HFF-Myc (cell line): ENCODE data around the gene ZFAND6.
"Not testable (repeated sequence)": the region's sequence is repeated elsewhere in the genome, so short reads cannot be mapped to it uniquely, and the experiment has no call there.

ENCODE experiments used
- DNase-seq: peaks from one replicate; pipeline ENCODE4 v3.0.0-alpha.2; 2011; ENCODE audit warnings: low read depth; ENCODE audit errors: extremely low read depth
- H3K4me3 ChIP-seq: replicated peaks from 2 replicates; pipeline ENCODE4 v1.5.1; 2011; ENCODE audit warnings: low read depth, mild to moderate bottlenecking, control low read depth, low read length
- TF ChIP-seq, protein P1 (sequence below): IDR thresholded peaks from 2 replicates; pipeline ENCODE4 v1.5.1; 2012; ENCODE audit warnings: mild to moderate bottlenecking, low read depth, low read length, control low read depth; ENCODE audit errors: missing control alignments

Gene ZFAND6

DNA sequence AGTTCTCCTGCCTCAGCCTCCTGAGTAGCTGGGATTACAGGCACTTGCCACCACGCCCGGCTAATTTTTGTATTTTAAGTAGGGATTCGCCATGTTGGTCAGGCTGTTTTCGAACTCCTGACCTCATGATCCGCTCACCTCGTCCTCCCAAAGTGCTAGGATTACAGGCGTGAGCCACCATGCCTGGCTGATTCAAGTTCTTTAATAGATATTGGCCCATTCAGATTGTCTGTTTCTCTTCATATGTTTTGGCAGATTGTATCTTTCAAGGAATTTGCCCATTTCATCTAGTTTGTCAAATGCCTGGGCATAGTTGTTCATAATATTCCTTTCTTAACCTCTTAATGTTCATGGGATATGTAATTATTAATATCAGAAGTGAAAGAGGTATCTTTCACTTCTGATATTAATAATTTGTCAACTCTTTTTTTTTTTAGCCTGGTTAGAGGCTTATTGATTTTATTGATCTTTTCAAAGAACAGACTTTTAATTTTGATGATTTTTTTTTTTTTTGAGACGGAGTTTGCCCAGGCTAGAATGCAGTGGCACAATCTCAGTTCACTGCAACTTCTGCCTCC, 40.2 kb upstream of the ZFAND6 start:
- no peak for DNase-seq
- TF ChIP-seq, protein P1, sequence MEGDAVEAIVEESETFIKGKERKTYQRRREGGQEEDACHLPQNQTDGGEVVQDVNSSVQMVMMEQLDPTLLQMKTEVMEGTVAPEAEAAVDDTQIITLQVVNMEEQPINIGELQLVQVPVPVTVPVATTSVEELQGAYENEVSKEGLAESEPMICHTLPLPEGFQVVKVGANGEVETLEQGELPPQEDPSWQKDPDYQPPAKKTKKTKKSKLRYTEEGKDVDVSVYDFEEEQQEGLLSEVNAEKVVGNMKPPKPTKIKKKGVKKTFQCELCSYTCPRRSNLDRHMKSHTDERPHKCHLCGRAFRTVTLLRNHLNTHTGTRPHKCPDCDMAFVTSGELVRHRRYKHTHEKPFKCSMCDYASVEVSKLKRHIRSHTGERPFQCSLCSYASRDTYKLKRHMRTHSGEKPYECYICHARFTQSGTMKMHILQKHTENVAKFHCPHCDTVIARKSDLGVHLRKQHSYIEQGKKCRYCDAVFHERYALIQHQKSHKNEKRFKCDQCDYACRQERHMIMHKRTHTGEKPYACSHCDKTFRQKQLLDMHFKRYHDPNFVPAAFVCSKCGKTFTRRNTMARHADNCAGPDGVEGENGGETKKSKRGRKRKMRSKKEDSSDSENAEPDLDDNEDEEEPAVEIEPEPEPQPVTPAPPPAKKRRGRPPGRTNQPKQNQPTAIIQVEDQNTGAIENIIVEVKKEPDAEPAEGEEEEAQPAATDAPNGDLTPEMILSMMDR, result no peak
- no peak overlapping the region for H3K4me3 ChIP-seq

DNA sequence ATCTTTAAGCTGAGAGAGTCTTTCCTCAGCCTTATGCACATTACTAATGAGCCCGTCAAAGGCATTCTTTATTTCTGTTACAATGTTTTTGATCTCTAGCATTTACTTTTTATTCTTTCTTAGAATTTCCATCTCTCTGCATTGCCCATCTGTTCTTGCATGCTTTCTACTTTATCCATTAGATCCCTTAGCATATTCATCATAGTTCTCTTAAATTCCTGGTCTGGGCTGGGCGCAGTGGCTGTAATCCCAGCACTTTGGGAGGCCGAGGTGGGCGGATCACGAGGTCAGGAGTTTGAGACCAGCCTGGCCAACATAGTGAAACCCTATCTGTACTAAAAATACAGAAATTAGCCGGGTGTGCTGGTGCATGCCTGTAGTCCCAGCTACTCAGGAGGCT, 39.3 kb upstream of the ZFAND6 start:
- H3K4me3 ChIP-seq, result not testable (repeated sequence)

DNA sequence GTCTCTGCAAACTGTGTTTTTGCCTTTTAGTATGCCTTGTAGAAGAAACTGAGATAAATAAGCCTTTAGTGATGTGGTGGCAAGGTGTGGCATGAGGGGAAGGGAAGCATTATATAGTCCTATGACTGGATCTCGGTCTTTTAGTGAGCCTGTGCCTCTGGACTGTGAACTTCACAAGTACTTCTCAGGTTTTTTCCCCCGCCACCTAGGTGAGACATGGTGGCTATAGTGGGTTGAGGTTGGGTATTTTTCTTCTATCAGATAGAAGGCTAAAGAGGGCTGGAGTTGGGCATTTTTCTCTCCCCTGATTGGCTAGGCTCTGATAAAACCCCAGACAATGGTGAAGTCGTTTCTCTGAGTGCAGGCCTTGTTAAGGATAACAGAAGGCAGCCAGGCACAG, 38.7 kb upstream of the ZFAND6 start:
- no peak for DNase-seq
- TF ChIP-seq, protein P1, result no peak
- H3K4me3 ChIP-seq, result no peak overlapping the region

More for the DNA sequence above, 39.3 kb upstream of the ZFAND6 start:
- DNase-seq, result not testable (repeated sequence)

DNA sequence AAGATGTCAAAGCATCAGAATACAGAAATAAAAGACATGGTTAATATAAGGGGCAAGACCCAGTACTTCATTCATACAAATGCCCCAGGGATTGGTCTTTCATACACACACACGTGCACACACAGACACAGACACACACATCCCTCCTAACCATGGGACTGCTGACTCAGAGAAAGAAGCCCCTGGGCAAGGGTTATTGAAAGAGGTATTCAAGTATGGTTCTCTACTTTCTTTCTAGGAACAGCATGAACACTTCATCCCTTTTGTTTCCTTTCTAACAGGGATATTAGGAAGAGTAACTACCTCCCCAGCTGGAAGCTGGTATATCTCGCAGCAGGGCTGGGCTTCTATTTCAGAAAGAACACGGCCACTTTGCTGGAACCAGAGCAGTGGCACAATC, 33.2 kb upstream of the ZFAND6 start:
- no peak for DNase-seq
- no peak overlapping the region for H3K4me3 ChIP-seq
- TF ChIP-seq, protein P1, result no peak

DNA sequence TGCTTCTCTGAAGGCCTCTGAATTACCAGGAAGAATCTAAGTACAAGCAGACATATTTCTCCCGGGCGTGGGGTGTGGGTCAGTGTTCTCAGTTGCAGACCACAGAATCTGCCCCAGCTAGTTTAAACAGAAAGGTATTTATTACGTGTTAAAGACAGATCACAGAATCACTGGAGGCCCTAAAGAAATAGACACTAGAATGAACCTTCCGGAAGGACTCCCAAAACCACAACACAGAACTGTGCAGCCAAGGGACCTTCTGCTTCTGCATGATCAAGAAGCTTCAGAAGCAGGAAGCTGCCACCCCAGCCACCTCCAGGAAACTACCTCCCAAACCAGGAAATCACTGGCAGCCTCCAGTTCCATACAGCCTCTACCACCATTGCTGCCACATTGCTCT, 32.7 kb upstream of the ZFAND6 start:
- TF ChIP-seq, protein P1, result no peak
- no peak for DNase-seq
- H3K4me3 ChIP-seq, result no peak overlapping the region

DNA sequence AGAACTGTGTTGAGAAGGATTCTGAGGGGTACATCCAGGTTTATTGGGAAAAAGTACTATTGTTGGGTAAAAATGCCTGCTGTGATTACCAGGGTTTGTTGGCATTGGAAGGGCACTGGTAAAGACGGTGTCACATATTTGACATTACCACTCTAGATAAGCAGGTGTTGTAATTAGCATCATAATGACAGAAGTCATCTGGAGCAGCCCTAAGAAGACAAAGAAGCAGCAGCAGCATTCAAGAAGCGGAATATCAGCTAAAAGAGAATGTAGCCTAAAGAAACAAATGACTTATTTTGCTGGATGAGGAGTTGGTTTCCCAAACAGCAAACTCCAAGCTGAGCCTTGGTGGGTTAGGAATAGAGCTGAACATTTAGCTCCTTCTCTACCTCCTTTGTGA, 30.5 kb upstream of the ZFAND6 start:
- DNase-seq, result no peak
- H3K4me3 ChIP-seq, result no peak overlapping the region
- TF ChIP-seq, protein P1, result no peak

DNA sequence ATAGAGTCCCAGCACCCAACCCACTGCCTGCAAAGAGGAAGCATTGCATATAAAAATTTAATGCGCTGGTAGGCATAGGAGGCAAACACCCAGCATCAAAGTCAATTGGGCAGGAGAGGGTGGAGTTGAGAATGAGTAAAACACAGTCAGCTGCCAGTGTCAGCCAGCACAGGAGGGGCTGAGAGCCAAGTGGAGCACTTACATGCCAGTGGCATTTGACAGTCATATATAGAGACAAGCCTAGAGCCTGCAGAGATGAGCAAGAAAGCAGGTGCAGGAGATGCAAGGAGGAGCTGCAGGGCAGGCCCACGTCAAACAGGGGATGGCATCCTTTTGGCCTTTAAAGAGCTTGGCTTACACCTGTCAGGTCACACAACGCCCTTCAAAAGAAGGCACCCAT, 27.6 kb upstream of the ZFAND6 start:
- no peak overlapping the region for H3K4me3 ChIP-seq
- no peak for DNase-seq
- TF ChIP-seq, protein P1, result no peak
